Body of pancreas (tissue), 4 donors: ENCODE measurements around the gene AGPAT1. TPM values are rescaled to one million over a fixed set of nuclear protein-coding genes. Genes with fewer than 3 reads are reported as not detected.

Source experiments
- ATAC-seq: fragments of 150-250 bp; one replicate; pipeline ENCODE4 v1.9.1; 2016
- DNase-seq, 4 donors: peaks; one replicate each; pipeline ENCODE4 v3.0.0-alpha.2; 2019
- H3K27ac ChIP-seq, 4 donors: fragments of 200-600 bp; sonication (generic); 1 replicate in 3 of 4; 2 replicates in 1 of 4; pipeline versions ENCODE4 v1.5.1 to v1.6.1; 2016 to 2019; ENCODE audit warnings: mild to moderate bottlenecking in 1 of 4, mixed read lengths in 1 of 4, moderate library complexity in 1 of 4
- H3K27me3 ChIP-seq, 2 donors: fragments of 200-600 bp; sonication (generic); one replicate each; pipeline ENCODE4 v1.6.0; 2016; ENCODE audit warnings: mild to moderate bottlenecking in 1 of 2
- H3K36me3 ChIP-seq, 2 donors: fragments of 200-600 bp; sonication (generic); replicated peaks in 1 of 2; 2 replicates each; pipeline ENCODE4 v1.5.1; 2016; ENCODE audit warnings: low read depth in 2 of 2; ENCODE audit not compliant: insufficient read depth in 1 of 2
- H3K4me1 ChIP-seq: fragments of 200-600 bp; sonication (generic); one replicate; pipeline ENCODE4 v1.6.0; 2016
- H3K4me3 ChIP-seq, 2 donors: fragments of 200-600 bp; sonication (generic); 1 replicate in 1 of 2; 2 replicates in 1 of 2; pipeline ENCODE4 v1.5.1; 2016 to 2019
- H3K9me3 ChIP-seq, 3 donors: fragments of 200-600 bp; sonication (generic); 1 replicate in 2 of 3; 2 replicates in 1 of 3; pipeline ENCODE4 v1.5.1; 2016
- POLR2A ChIP-seq, 3 donors: fragments of 450-650 bp; IDR thresholded peaks; one replicate each; pipeline ENCODE4 v1.6.1; 2016; ENCODE audit warnings: antibody characterized with exemption in 3 of 3, mild to moderate bottlenecking in 2 of 3
- WGBS, 2 donors: methylation state at CpG; one replicate each; pipeline ENCODE4 v1.1.5; 2017; 5-methylcytosine and 5-hydroxymethylcytosine counted together
- intact Hi-C: fragments of 100-400 bp; cut with DNase I; formaldehyde crosslinking; loops from one replicate; pipeline ENCODE4 v1.15.1; 2023
- total RNA-seq, 2 donors: library from RNA; depleted of rRNA; stranded (reverse); fragments of >200 nt; gene quantifications; one replicate each; pipeline ENCODE4 v1.1.0, GENCODE V29; 2016
- TF ChIP-seq, protein P1 (sequence below), 7 experiments: fragments of 450-650 bp in 4 of 7; fragments of 200-600 bp in 3 of 7; sonication (generic) in 3 of 7; IDR thresholded peaks; one replicate each; pipeline ENCODE4 v1.5.1; 2016 to 2019; ENCODE audit warnings: antibody characterized with exemption in 7 of 7

The AGPAT1 gene
- total RNA-seq, 2 donors from 2014 or later: 13.2 to 16.1 TPM

DNA sequence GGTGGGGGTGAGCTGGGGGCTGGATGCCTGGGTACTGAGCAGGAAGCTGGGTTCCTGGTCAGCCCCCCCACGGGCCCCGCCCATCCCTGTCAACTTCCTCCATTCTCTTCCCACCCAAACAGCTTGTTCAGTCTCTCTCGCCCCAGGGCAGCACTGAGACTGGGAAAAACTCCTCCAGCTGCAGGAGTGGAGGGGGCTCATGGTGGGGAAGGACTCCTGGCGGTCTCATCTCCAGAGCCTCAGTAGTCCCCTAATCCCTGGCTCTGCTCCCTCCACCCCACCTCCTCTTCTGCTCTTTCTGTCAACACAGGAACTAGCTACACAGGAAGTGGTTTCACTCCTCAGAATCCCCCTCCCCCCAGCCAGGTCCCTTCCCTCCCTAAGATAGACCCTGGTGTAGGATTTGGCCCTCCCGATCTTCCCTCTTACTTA is 16.7 kb upstream of the AGPAT1 start, which contains the start of gene GPSM3:
TSS of gene GPSM3 (minus strand) at position 36 of the 432 bp plus-strand sequence. CDS start 130 bp downstream, outside the sequence.
- DNase-seq (peak in 1 of 4 donors; percentile 50), ATAC-seq (no peak)
- WGBS, 2 donors: 29 to 66% methylated on average over 2 to 5 of the region's 5 CpGs
- peak within 1 kb of the TSS in 3 of 4 donors; percentile 1 to 88 (median 86) for H3K27ac ChIP-seq
- no peak within 1 kb of the TSS for H3K4me3 ChIP-seq
- H3K4me1 ChIP-seq: peaks cover 42% of the 10 kb centered on the region
- no peaks in the 10 kb centered on the region for H3K36me3 ChIP-seq
- H3K27me3 ChIP-seq: no peaks in the 10 kb centered on the region
- H3K9me3 ChIP-seq: no peaks in the 10 kb centered on the region
- intact Hi-C loops: no loop called here
- TF ChIP-seq, protein P1, sequence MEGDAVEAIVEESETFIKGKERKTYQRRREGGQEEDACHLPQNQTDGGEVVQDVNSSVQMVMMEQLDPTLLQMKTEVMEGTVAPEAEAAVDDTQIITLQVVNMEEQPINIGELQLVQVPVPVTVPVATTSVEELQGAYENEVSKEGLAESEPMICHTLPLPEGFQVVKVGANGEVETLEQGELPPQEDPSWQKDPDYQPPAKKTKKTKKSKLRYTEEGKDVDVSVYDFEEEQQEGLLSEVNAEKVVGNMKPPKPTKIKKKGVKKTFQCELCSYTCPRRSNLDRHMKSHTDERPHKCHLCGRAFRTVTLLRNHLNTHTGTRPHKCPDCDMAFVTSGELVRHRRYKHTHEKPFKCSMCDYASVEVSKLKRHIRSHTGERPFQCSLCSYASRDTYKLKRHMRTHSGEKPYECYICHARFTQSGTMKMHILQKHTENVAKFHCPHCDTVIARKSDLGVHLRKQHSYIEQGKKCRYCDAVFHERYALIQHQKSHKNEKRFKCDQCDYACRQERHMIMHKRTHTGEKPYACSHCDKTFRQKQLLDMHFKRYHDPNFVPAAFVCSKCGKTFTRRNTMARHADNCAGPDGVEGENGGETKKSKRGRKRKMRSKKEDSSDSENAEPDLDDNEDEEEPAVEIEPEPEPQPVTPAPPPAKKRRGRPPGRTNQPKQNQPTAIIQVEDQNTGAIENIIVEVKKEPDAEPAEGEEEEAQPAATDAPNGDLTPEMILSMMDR (IDR thresholded peaks at IDR 0.05): no peak
- peak in 1 of 3 donors; percentile 32 for TF ChIP-seq POLR2A (IDR thresholded peaks at IDR 0.05)

DNA sequence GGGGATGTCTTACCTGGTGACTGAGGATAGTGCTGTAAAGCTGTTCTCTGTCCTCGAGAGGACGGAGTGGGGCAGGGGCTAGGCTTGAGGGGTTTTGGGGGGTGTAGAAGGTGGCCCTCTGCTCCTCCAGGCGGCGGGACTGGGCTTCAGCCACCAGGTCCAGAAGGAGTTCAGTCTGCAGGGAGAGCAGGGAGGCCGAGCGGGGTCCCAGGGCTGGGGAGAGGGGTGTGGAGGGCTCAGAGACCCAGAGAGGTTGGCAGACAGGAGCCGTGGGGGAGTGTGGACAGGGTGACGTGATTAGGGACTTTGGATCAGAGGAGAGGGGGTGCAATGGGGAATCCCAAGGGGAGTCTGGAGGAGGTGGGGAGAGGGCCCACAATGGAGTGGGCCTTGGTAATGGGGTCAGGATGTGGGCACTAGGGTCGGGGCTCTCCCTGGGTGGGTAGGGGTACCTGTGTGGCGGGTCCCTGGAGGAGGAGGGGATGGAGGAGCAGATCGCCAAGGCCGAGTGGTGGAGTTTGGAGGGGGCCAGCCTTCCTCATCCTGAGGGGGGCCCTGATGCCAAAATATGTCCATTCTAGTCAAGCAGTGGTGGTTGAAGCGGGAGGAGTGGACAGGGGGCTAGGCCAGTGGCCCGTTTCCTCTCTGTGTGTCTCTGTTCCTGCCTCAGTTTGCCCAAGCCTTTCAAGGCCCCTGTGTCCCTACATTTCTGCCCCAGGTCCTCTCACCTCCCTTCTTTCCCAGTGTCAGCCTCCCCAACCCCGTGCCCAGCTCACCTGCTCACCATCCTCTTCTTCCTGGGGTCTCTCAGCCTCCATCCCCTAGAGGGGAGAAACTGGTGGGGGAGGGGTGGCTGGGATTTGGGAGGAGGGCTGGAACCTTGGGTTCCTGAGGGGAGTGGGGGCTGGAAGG is 16.1 kb upstream of the AGPAT1 start:
- TF ChIP-seq, protein P1 (IDR thresholded peaks at IDR 0.05): no peak
- no peak for TF ChIP-seq POLR2A (IDR thresholded peaks at IDR 0.05)
- Histone ChIP-seq H3K9me3 (no peaks in the 10 kb centered on the region), H3K4me3 (no peak overlapping the region), H3K27ac (peak overlapping the region in 3 of 4 donors; percentile 1 to 88 (median 86)), H3K27me3 (no peaks in the 10 kb centered on the region), H3K36me3 (no peaks in the 10 kb centered on the region), H3K4me1 (peaks cover 37% of the 10 kb centered on the region)
- intact Hi-C loops: no loop called here
- DNase-seq (peak in 1 of 4 donors; percentile 10), ATAC-seq (no peak)
- 53 to 69% methylated on average over 15 of the region's 15 CpGs for WGBS, 2 donors

DNA sequence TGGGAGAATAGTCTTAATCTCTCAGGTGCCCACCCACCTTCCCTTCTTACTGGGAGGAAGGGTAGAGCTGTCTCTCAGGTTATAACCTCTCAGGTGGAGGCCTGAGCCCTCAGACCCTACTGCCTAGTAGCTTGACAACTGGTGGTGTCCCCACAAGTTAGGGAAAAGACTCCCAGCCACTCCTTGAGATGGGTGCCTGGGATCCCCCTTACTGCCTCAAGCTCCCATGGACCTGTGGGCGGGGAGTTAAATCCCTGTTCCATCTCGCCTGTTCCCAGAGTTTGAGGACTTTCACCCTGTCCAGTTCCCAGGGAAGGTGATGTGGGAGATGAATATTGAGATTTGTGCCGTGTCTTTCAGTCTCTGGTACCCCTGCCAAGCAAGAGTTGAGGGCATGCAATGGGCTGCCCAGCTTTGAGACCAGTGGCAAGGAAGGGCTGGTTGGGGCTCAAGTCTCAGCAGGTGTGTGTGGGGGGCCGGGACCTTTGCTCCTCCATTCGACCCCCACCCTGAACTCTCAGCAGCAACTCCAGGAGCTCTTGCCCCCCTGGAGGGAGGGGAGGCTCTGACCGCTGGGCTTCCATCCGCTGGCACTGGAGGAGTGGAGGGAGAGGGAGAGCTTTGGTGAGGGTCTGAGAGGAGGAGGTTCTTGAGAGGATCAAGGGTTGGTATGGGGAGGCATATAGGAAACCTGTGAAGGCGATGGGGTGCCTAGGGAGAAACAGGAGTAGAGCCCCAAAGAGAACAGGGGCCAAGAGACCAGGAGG is 15.2 kb upstream of the AGPAT1 start:
- H3K27me3 ChIP-seq: no peaks in the 10 kb centered on the region
- H3K4me3 ChIP-seq: no peak overlapping the region
- ATAC-seq (no peak), DNase-seq (no peak)
- peak overlapping the region; percentile 86 to 97 (median 89) for H3K27ac ChIP-seq
- WGBS, 2 donors: 64 to 68% methylated on average over 6 of the region's 8 CpGs
- H3K9me3 ChIP-seq: no peaks in the 10 kb centered on the region
- peaks cover 0 to 2% of the 10 kb centered on the region in 2 donors for H3K36me3 ChIP-seq
- intact Hi-C loops: no loop called here
- peaks cover 36% of the 10 kb centered on the region for H3K4me1 ChIP-seq
- TF ChIP-seq, protein P1 (IDR thresholded peaks at IDR 0.05): no peak
- TF ChIP-seq POLR2A (IDR thresholded peaks at IDR 0.05): no peak

DNA sequence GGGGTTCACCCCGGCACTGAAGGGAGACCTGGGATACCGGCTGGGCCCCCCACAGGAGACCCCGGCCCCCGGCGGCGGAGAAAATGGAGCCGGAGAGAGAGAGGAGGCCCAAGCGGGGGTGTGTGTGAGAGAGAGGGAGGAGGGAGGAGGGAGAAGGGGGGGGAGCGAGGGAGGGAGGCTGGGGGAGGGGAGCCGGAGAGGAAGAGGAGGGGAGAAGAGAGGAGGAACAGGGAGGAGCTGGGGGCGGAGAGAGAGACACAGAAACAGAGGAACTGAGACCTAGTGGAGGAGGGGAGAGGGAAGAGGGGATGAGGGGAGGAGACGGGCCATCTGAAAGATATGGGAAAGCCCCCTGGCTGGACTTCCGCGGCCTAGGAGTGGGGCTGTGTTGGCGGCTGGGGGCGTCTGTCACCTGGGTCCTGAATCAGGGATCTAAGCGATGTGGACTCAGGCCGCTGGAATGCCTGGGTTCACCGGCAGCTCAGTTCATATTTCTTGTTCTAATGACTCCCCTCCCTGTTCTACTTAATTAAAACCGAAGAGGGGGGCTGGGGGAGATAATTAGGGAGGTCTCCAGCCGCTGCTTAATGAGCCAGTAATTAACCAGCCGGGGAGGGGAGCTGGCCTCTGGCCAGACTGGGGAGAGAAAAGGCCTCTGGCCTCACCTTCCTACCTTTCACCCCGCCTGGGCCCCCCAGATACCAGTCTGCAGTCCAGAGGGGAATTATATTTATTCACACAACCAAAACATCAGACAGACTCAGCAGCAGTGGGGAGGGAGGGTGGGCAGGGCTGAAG is 14.4 kb upstream of the AGPAT1 start, which contains the start of gene PBX2:
TSS of gene PBX2 (minus strand) at position 149 of the 798 bp plus-strand sequence. CDS start 287 bp downstream, outside the sequence.
- DNase-seq (peak; percentile 88 to 94 (median 90)), ATAC-seq (peak; percentile 85)
- intact Hi-C loops: no loop called here
- Histone ChIP-seq H3K9me3 (no peaks in the 10 kb centered on the region), H3K27me3 (no peaks in the 10 kb centered on the region), H3K27ac (peak within 1 kb of the TSS; percentile 86 to 97 (median 89)), H3K36me3 (peaks cover 0 to 2% of the 10 kb centered on the region in 2 donors), H3K4me1 (peaks cover 41% of the 10 kb centered on the region), H3K4me3 (peak within 1 kb of the TSS; percentile 42 to 90)
- 1 to 2% methylated on average over 13 to 22 of the region's 23 CpGs for WGBS, 2 donors
- TF ChIP-seq, protein P1 (IDR thresholded peaks at IDR 0.05): no peak
- TF ChIP-seq POLR2A (IDR thresholded peaks at IDR 0.05): peak in 2 of 3 donors; percentile 72 to 84
